HepG2 (cell line): Measurements from ENCODE around the gene AOX1. TPM values are rescaled to one million over a fixed set of nuclear protein-coding genes. Genes with fewer than 3 reads are reported as not detected.

Experiments used
- AGO2 ChIP-seq: fragments of 200-400 bp; formaldehyde crosslinking; optimal IDR thresholded peaks from 2 replicates; pipeline ENCODE3; 2017; ENCODE audit warnings: mild to moderate bottlenecking, low read depth, low read length, moderate library complexity
- AHDC1 ChIP-seq: sonication (generic); formaldehyde crosslinking; IDR thresholded peaks from 2 replicates; pipeline ENCODE4 v1.5.1; 2020; ENCODE audit warnings: mild to moderate bottlenecking, missing genetic modification reagents, borderline replicate concordance
- ATM ChIP-seq: fragments of 450-650 bp; IDR thresholded peaks from 2 replicates; pipeline ENCODE4 v1.7.1; 2017; ENCODE audit warnings: mild to moderate bottlenecking, borderline replicate concordance
- ATRX ChIP-seq: sonication (generic); formaldehyde crosslinking; IDR thresholded peaks from 2 replicates; pipeline ENCODE4 v1.4.0; 2020; ENCODE audit warnings: missing genetic modification reagents, borderline replicate concordance
- DNMT3B ChIP-seq: conservative IDR thresholded peaks from 2 replicates; pipeline ENCODE4 v1.6.1; 2016; ENCODE audit warnings: missing biosample characterization, control low read depth
- EHMT2 ChIP-seq: fragments of 200-600 bp; sonication (generic); IDR thresholded peaks from 2 replicates; pipeline ENCODE4 v1.7.0; 2017; ENCODE audit warnings: antibody characterized with exemption, low read depth, low read length, borderline replicate concordance
- ETV5 ChIP-seq: IDR thresholded peaks from 2 replicates; pipeline ENCODE4 v1.6.1; 2018; ENCODE audit warnings: missing biosample characterization, missing genetic modification reagents, inconsistent platforms, borderline replicate concordance
- FOXP1 ChIP-seq, 2 experiments: fragments of 450-650 bp in 1 of 2; IDR thresholded peaks; 2 replicates each; pipeline ENCODE4 v1.6.1; 2017 to 2018; ENCODE audit warnings: antibody characterized with exemption in 1 of 2
- MBD4 ChIP-seq: IDR thresholded peaks from 2 replicates; pipeline ENCODE4 v1.6.1; 2012; ENCODE audit warnings: low read length, inconsistent platforms, borderline replicate concordance
- MED1 ChIP-seq: sonication (generic); formaldehyde crosslinking; IDR thresholded peaks from 2 replicates; pipeline ENCODE4 v1.4.0; 2020; ENCODE audit warnings: missing genetic modification reagents
- MTA3 ChIP-seq: sonication (generic); formaldehyde crosslinking; IDR thresholded peaks from 2 replicates; pipeline ENCODE4 v1.4.0; 2020; ENCODE audit warnings: missing genetic modification reagents
- NFYB ChIP-seq: sonication (generic); formaldehyde crosslinking; IDR thresholded peaks from 2 replicates; pipeline ENCODE4 v1.4.0; 2020; ENCODE audit warnings: missing genetic modification reagents
- POGZ ChIP-seq: sonication (generic); formaldehyde crosslinking; IDR thresholded peaks from 2 replicates; pipeline ENCODE4 v1.4.0; 2020; ENCODE audit warnings: mild to moderate bottlenecking, missing genetic modification reagents
- RAD21 ChIP-seq: fragments of 450-650 bp; formaldehyde crosslinking; IDR thresholded peaks from 2 replicates; pipeline ENCODE4 v1.5.0; 2020; ENCODE audit warnings: mild to moderate bottlenecking
- RBFOX2 ChIP-seq: fragments of 200-400 bp; formaldehyde crosslinking; IDR thresholded peaks from 2 replicates; pipeline ENCODE4 v1.6.1; 2017; ENCODE audit warnings: low read depth, mild to moderate bottlenecking, low read length
- RORA ChIP-seq: sonication (generic); formaldehyde crosslinking; IDR thresholded peaks from 2 replicates; pipeline ENCODE4 v1.5.0; 2020; ENCODE audit warnings: mild to moderate bottlenecking, missing genetic modification reagents, moderate library complexity
- SRSF1 ChIP-seq: fragments of 200-400 bp; formaldehyde crosslinking; optimal IDR thresholded peaks from 2 replicates; pipeline ENCODE3; 2017; ENCODE audit warnings: mild to moderate bottlenecking, low read depth, low read length, moderate library complexity
- TEAD3 ChIP-seq: optimal IDR thresholded peaks from 2 replicates; pipeline ENCODE3; 2016; ENCODE audit warnings: borderline replicate concordance
- THAP11 ChIP-seq: IDR thresholded peaks from 2 replicates; pipeline ENCODE4 v1.6.1; 2016; ENCODE audit warnings: missing biosample characterization, missing genetic modification reagents
- ZBTB1 ChIP-seq: sonication (generic); formaldehyde crosslinking; IDR thresholded peaks from 2 replicates; pipeline ENCODE4 v1.4.0; 2020; ENCODE audit warnings: missing genetic modification reagents, borderline replicate concordance
- ZFP36L1 ChIP-seq: sonication (generic); formaldehyde crosslinking; IDR thresholded peaks from 2 replicates; pipeline ENCODE4 v1.8.0; 2022; ENCODE audit warnings: mild to moderate bottlenecking, missing genetic modification reagents, moderate library complexity
- ZFP90 ChIP-seq: sonication (generic); formaldehyde crosslinking; IDR thresholded peaks from 2 replicates; pipeline ENCODE4 v1.8.0; 2022; ENCODE audit warnings: missing genetic modification reagents, mild to moderate bottlenecking, inconsistent platforms, borderline replicate concordance
- ZMYM4 ChIP-seq: sonication (generic); formaldehyde crosslinking; IDR thresholded peaks from 2 replicates; pipeline ENCODE4 v1.8.1; 2023; ENCODE audit warnings: mild to moderate bottlenecking, missing genetic modification reagents
- ZNF143 ChIP-seq: sonication (generic); formaldehyde crosslinking; IDR thresholded peaks from 2 replicates; pipeline ENCODE4 v1.4.0; 2020; ENCODE audit warnings: missing genetic modification reagents
- ZNF17 ChIP-seq: sonication (generic); formaldehyde crosslinking; IDR thresholded peaks from 2 replicates; pipeline ENCODE4 v1.5.0; 2020; ENCODE audit warnings: mild to moderate bottlenecking, missing genetic modification reagents
- ZNF264 ChIP-seq: sonication (generic); formaldehyde crosslinking; IDR thresholded peaks from 2 replicates; pipeline ENCODE4 v1.4.0; 2020; ENCODE audit warnings: missing genetic modification reagents
- ZNF792 ChIP-seq: IDR thresholded peaks from 2 replicates; pipeline ENCODE4 v1.6.1; 2016
- ZNF83 ChIP-seq: sonication (generic); formaldehyde crosslinking; IDR thresholded peaks from 2 replicates; pipeline ENCODE4 v1.4.0; 2020; ENCODE audit warnings: missing genetic modification reagents, mild to moderate bottlenecking, borderline replicate concordance
- ZSCAN22 ChIP-seq: sonication (generic); formaldehyde crosslinking; IDR thresholded peaks from 2 replicates; pipeline ENCODE4 v1.4.0; 2020; ENCODE audit warnings: mild to moderate bottlenecking, missing genetic modification reagents
- polyA plus RNA-seq, 8 experiments: library from polyadenylated mRNA; depleted of rRNA in 3 of 8; stranded (reverse) in 7 of 8; unstranded in 1 of 8; fragments of >200 nt; fragmentation: Illumina TruSeq in 4 of 8; extraction: Trizol in 4 of 8; gene quantifications; 2 replicates each; pipeline versions ENCODE4 v1.2.1 to v1.2.3, GENCODE V29; 2011 to 2016; ENCODE audit warnings: low read depth in 4 of 8, missing spikeins in 1 of 8, mixed read lengths in 1 of 8; ENCODE audit not compliant: insufficient read depth in 1 of 8
- total RNA-seq, 5 experiments: library from RNA; depleted of rRNA; stranded (reverse); fragments of >200 nt; fragmentation: Illumina TruSeq; extraction: Trizol; gene quantifications; 2 replicates each; pipeline ENCODE4 v1.2.3, GENCODE V29; 2016; ENCODE audit warnings: low read depth in 1 of 5

Gene AOX1
- total and polyA plus RNA-seq, 2 of the 13 experiments (the other 11 are each of a cell fraction or from before 2014, with no cell fraction given) = 9.2 to 18.0 TPM

GRCh38 chr2:200578778-200579177 lies 7.0 kb upstream of the AOX1 start (continued):
- TF ChIP-seq ZNF264 (no peak), ATM (no peak), FOXP1 (IDR thresholded peaks at IDR 0.05) (peak; percentile 73; the same call in 1 of the 2 replicates), FOXP1 (CRISPR knock-in tag; IDR thresholded peaks at IDR 0.05) (peak; percentile 82), MBD4 (no peak), EHMT2 (0 out of 2 replicates have a peak, but pooled peaks have one; percentile 26), MED1 (CRISPR knock-in tag) (peak; percentile 55; the same call in 1 of the 2 replicates), DNMT3B (CRISPR knock-in tag) (0 out of 2 replicates have a peak, but pooled peaks have one; percentile 29), ZMYM4 (peak; percentile 96), ZFP90 (CRISPR knock-in tag) (no peak), ZNF17 (CRISPR knock-in tag) (no peak), AGO2 (no peak), RBFOX2 (no peak), ZBTB1 (CRISPR knock-in tag) (no peak), ZNF792 (CRISPR knock-in tag) (0 out of 2 replicates have a peak, but pooled peaks have one; percentile 44), POGZ (CRISPR knock-in tag) (peak; percentile 94), RAD21 (CRISPR knock-in tag) (peak; percentile 84), SRSF1 (no peak), THAP11 (peak; percentile 61), ZNF83 (CRISPR knock-in tag) (no peak), AHDC1 (CRISPR knock-in tag) (peak; percentile 40; the same call in 1 of the 2 replicates), ATRX (CRISPR knock-in tag) (no peak), NFYB (CRISPR knock-in tag) (no peak), ZSCAN22 (CRISPR knock-in tag) (no peak), ZNF143 (CRISPR knock-in tag) (no peak), MTA3 (no peak), RORA (no peak), ETV5 (CRISPR knock-in tag) (no peak), ZFP36L1 (CRISPR knock-in tag) (no peak), TEAD3 (CRISPR knock-in tag) (peak; percentile 81)
